Measurements from ENCODE around the gene ARL6IP6.

Gene ARL6IP6

GRCh38 chr2:152693033-152693432 lies 25.4 kb upstream of the ARL6IP6 start:
- TF ChIP-seq CTCF (IDR thresholded peaks at IDR 0.05): no peak

- no peak for TF ChIP-seq CTCF (IDR thresholded peaks at IDR 0.05)
Measured at GRCh38 chr2:152694161-152694661, 24.2 kb upstream of the ARL6IP6 start.

GRCh38 chr2:152695763-152696162 lies 22.7 kb upstream of the ARL6IP6 start:
- TF ChIP-seq CTCF (IDR thresholded peaks at IDR 0.05): no peak

GRCh38 chr2:152696476-152696875 lies 21.9 kb upstream of the ARL6IP6 start:
- no peak for TF ChIP-seq CTCF (IDR thresholded peaks at IDR 0.05)

- TF ChIP-seq CTCF (IDR thresholded peaks at IDR 0.05): no peak
Measured at GRCh38 chr2:152701198-152701597, 17.2 kb upstream of the ARL6IP6 start.

- no peak for TF ChIP-seq CTCF (IDR thresholded peaks at IDR 0.05)
Measured at GRCh38 chr2:152706477-152707021, 11.9 kb upstream of the ARL6IP6 start.

- TF ChIP-seq CTCF (IDR thresholded peaks at IDR 0.05): no peak
Measured at GRCh38 chr2:152708742-152709141, 9.7 kb upstream of the ARL6IP6 start.

- TF ChIP-seq CTCF (IDR thresholded peaks at IDR 0.05): no peak
Measured at GRCh38 chr2:152710713-152711112, 7.7 kb upstream of the ARL6IP6 start.
